Esophagus squamous epithelium (tissue), 5 donors: ENCODE results near the gene BAG5. TPM values are rescaled to one million over a fixed set of nuclear protein-coding genes. Genes with fewer than 3 reads are reported as not detected.
A peak's percentile ranks its signal among the peaks of the same experiment; 100 is the strongest.

Experiments used
- DNase-seq: peaks from one replicate; lab custom pipeline; 2025; lab: John Stamatoyannopoulos, UW
- H3K27ac ChIP-seq, 4 donors: fragments of 200-600 bp; sonication (generic); one replicate each; pipeline ENCODE4 v1.5.1; 2016 to 2019; ENCODE audit warnings: mild to moderate bottlenecking in 1 of 4
- H3K27me3 ChIP-seq, 4 donors: fragments of 200-600 bp; sonication (generic); 1 replicate in 3 of 4; 2 replicates in 1 of 4; pipeline versions ENCODE4 v1.5.1 to v1.6.0; 2017 to 2021; ENCODE audit warnings: antibody characterized with exemption in 1 of 4
- H3K36me3 ChIP-seq, 3 donors: fragments of 200-600 bp; sonication (generic); one replicate each; pipeline ENCODE4 v1.5.1; 2016 to 2019
- H3K4me1 ChIP-seq, 3 donors: fragments of 200-600 bp; sonication (generic); one replicate each; pipeline ENCODE4 v1.5.1; 2017 to 2019
- H3K4me3 ChIP-seq, 4 donors: fragments of 200-600 bp; sonication (generic); 1 replicate in 3 of 4; 2 replicates in 1 of 4; pipeline ENCODE4 v1.5.1; 2016 to 2019; ENCODE audit warnings: mild to moderate bottlenecking in 2 of 4, moderate library complexity in 1 of 4
- H3K9me3 ChIP-seq, 3 donors: fragments of 200-600 bp; sonication (generic); one replicate each; pipeline ENCODE4 v1.5.1; 2016 to 2019
- CTCF ChIP-seq, 6 experiments: fragments of 450-650 bp in 4 of 6; fragments of 200-600 bp in 2 of 6; sonication (generic) in 2 of 6; IDR thresholded peaks; one replicate each; pipeline ENCODE4 v1.5.1; 2016 to 2019; ENCODE audit warnings: antibody characterized with exemption in 6 of 6, mild to moderate bottlenecking in 4 of 6, moderate library complexity in 4 of 6
- POLR2A ChIP-seq, 4 donors: fragments of 450-650 bp; IDR thresholded peaks; one replicate each; pipeline ENCODE4 v1.6.1; 2017; ENCODE audit warnings: antibody characterized with exemption in 4 of 4, mild to moderate bottlenecking in 4 of 4, moderate library complexity in 3 of 4
- WGBS, 2 donors: methylation state at CpG; one replicate each; pipeline ENCODE4 v1.1.5; 2018; 5-methylcytosine and 5-hydroxymethylcytosine counted together
- intact Hi-C: fragments of 100-400 bp; cut with DNase I; formaldehyde crosslinking; loops from one replicate; pipeline ENCODE4 v1.15.0; 2022
- total RNA-seq, 4 donors: library from RNA; depleted of rRNA; stranded (reverse); fragments of >200 nt; gene quantifications; one replicate each; pipeline ENCODE4 v1.1.0, GENCODE V29; 2016
- donor health status: DM: yes; HTN: yes; CAD: no.

BAG5 gene
- total RNA-seq, 4 donors from 2014 or later, result 24.8 to 32.4 (median 28.5) TPM

- no peak for DNase-seq
- H3K27me3 ChIP-seq, result no peaks in the 10 kb centered on the region
- peaks cover 43 to 80% (median 44%) of the 10 kb centered on the region in 3 donors for H3K4me1 ChIP-seq
- no peaks in the 10 kb centered on the region for H3K9me3 ChIP-seq
- H3K4me3 ChIP-seq, result no peak overlapping the region
- intact Hi-C loops, result no loop called here
- H3K27ac ChIP-seq, result peak overlapping the region in 2 of 4 donors; percentile 11
- TF ChIP-seq POLR2A (IDR thresholded peaks at IDR 0.05) (no peak), CTCF (IDR thresholded peaks at IDR 0.05) (no peak)
- H3K36me3 ChIP-seq, result peaks cover 0 to 30% (median 9%) of the 10 kb centered on the region in 3 donors
- 74 to 84% methylated on average over 9 of the region's 9 CpGs for WGBS, 2 donors
These were observed 2.7 kb downstream of the BAG5 start for GRCh38 chr14:103559766-103560165.

- Histone ChIP-seq H3K27me3 (no peaks in the 10 kb centered on the region), H3K36me3 (peaks cover 0 to 30% (median 9%) of the 10 kb centered on the region in 3 donors), H3K4me1 (peaks cover 33 to 66% (median 37%) of the 10 kb centered on the region in 3 donors), H3K4me3 (no peak overlapping the region), H3K9me3 (no peaks in the 10 kb centered on the region), H3K27ac (peak overlapping the region; percentile 30 to 84 (median 68))
- 83 to 86% methylated on average over 14 to 16 of the region's 16 CpGs for WGBS, 2 donors
- no peak for TF ChIP-seq POLR2A (IDR thresholded peaks at IDR 0.05)
- no peak for TF ChIP-seq CTCF (IDR thresholded peaks at IDR 0.05)
- DNase-seq, result no peak
- intact Hi-C loops, result no loop called here
These were observed 4.2 kb downstream of the BAG5 start for GRCh38 chr14:103558071-103558882.

GRCh38 chr14:103556946-103557758 is 5.3 kb downstream of the BAG5 start:
- TF ChIP-seq POLR2A (IDR thresholded peaks at IDR 0.05) (no peak), CTCF (IDR thresholded peaks at IDR 0.05) (no peak)
- WGBS, 2 donors, result 51 to 52% methylated on average over 15 of the region's 15 CpGs
- H3K27ac ChIP-seq, result peak overlapping the region; percentile 30 to 84 (median 68)
- no peaks in the 10 kb centered on the region for H3K27me3 ChIP-seq
- H3K9me3 ChIP-seq, result no peaks in the 10 kb centered on the region
- peaks cover 32 to 74% (median 40%) of the 10 kb centered on the region in 3 donors for H3K4me1 ChIP-seq
- no peak for DNase-seq
- intact Hi-C loops, result no loop called here
- H3K4me3 ChIP-seq, result no peak overlapping the region
- peaks cover 0 to 30% (median 9%) of the 10 kb centered on the region in 3 donors for H3K36me3 ChIP-seq

GRCh38 chr14:103555559-103556337 is 6.7 kb downstream of the BAG5 start:
- TF ChIP-seq CTCF (IDR thresholded peaks at IDR 0.05) (no peak), POLR2A (IDR thresholded peaks at IDR 0.05) (no peak)
- no peak overlapping the region for H3K4me3 ChIP-seq
- no peaks in the 10 kb centered on the region for H3K27me3 ChIP-seq
- H3K27ac ChIP-seq, result peak overlapping the region; percentile 11 to 67 (median 46)
- WGBS, 2 donors, result 77 to 79% methylated on average over 12 of the region's 15 CpGs
- intact Hi-C loops, result no loop called here
- no peak for DNase-seq
- H3K4me1 ChIP-seq, result peaks cover 25 to 75% (median 45%) of the 10 kb centered on the region in 3 donors
- no peaks in the 10 kb centered on the region for H3K9me3 ChIP-seq
- H3K36me3 ChIP-seq, result peaks cover 0 to 30% (median 9%) of the 10 kb centered on the region in 3 donors
